Measurements from ENCODE around the gene BBS9. TPM values are rescaled to one million over a fixed set of nuclear protein-coding genes. Genes with fewer than 3 reads are reported as not detected.
"Not testable (repeated sequence)": the region's sequence is repeated elsewhere in the genome, so short reads cannot be mapped to it uniquely, and the experiment has no call there.

The BBS9 gene
- polyA plus RNA-seq, 10 donors = 13.5 to 26.9 (median 16.7) TPM

GRCh38 chr7:33271839-33272371, 142.5 kb downstream of the BBS9 start:
- DNase-seq = not testable (repeated sequence)

- DNase-seq = no peak
Measured at GRCh38 chr7:33273356-33273755, 144.0 kb downstream of the BBS9 start.

- no peak for DNase-seq
Measured at GRCh38 chr7:33276325-33276724, 147.0 kb downstream of the BBS9 start.

GRCh38 chr7:33276729-33277128, 147.4 kb downstream of the BBS9 start:
- no peak for DNase-seq

GRCh38 chr7:33278095-33278494, 148.7 kb downstream of the BBS9 start:
- no peak for DNase-seq

GRCh38 chr7:33286501-33286900, 157.1 kb downstream of the BBS9 start:
- DNase-seq = peak in 1 of 3 donors; percentile 40

GRCh38 chr7:33287738-33288137, 158.4 kb downstream of the BBS9 start:
- DNase-seq = no peak

GRCh38 chr7:33298848-33299247, 169.5 kb downstream of the BBS9 start:
- no peak for DNase-seq

- DNase-seq = no peak
Measured at GRCh38 chr7:33299425-33299824, 170.1 kb downstream of the BBS9 start.

GRCh38 chr7:33300131-33300530, 170.8 kb downstream of the BBS9 start:
- no peak for DNase-seq

GRCh38 chr7:33300742-33301141, 171.4 kb downstream of the BBS9 start:
- no peak for DNase-seq

GRCh38 chr7:33303978-33304557, 174.7 kb downstream of the BBS9 start:
- DNase-seq = not testable (repeated sequence)

- DNase-seq = no peak
Measured at GRCh38 chr7:33307205-33307604, 177.8 kb downstream of the BBS9 start.

- no peak for DNase-seq
Measured at GRCh38 chr7:33310546-33310945, 181.2 kb downstream of the BBS9 start.

GRCh38 chr7:33325754-33326484, 196.6 kb downstream of the BBS9 start:
- no peak for DNase-seq

GRCh38 chr7:33326485-33326848, 197.1 kb downstream of the BBS9 start:
- DNase-seq = no peak

- DNase-seq = no peak
Measured at GRCh38 chr7:33327427-33327826, 198.1 kb downstream of the BBS9 start.

GRCh38 chr7:33334349-33334748, 205.0 kb downstream of the BBS9 start:
- no peak for DNase-seq

GRCh38 chr7:33336820-33337219, 207.5 kb downstream of the BBS9 start:
- no peak for DNase-seq

GRCh38 chr7:33339074-33339790, 209.9 kb downstream of the BBS9 start:
- DNase-seq = peak in 1 of 3 donors; percentile 9

GRCh38 chr7:33346055-33346454, 216.7 kb downstream of the BBS9 start:
- no peak for DNase-seq

GRCh38 chr7:33350577-33350976, 221.2 kb downstream of the BBS9 start:
- DNase-seq = no peak

GRCh38 chr7:33351709-33352108, 222.3 kb downstream of the BBS9 start:
- DNase-seq = no peak

Measured in muscle of back (tissue), 11 donors.